HFFc6 (cell line): ENCODE results near the gene GID8. TPM values are rescaled to one million over a fixed set of nuclear protein-coding genes. Genes with fewer than 3 reads are reported as not detected.

Experiments
- DNase-seq: peaks from one replicate; pipeline ENCODE4 v3.0.0-alpha.2; 2018
- H3K27ac Mint-ChIP-seq: 2 replicates; pipeline ENCODE4 v1.8.0; 2020; ENCODE audit warnings: mild to moderate bottlenecking, mixed read lengths
- H3K27me3 Mint-ChIP-seq: 2 replicates; pipeline ENCODE4 v1.8.0; 2021; ENCODE audit warnings: mild to moderate bottlenecking, moderate library complexity, mixed read lengths; ENCODE audit not compliant: insufficient read depth
- H3K36me3 Mint-ChIP-seq: 2 replicates; pipeline ENCODE4 v1.8.0; 2021; ENCODE audit warnings: low read depth, mixed read lengths
- H3K4me1 Mint-ChIP-seq: 2 replicates; pipeline ENCODE4 v1.8.0; 2020; ENCODE audit warnings: low read depth, mixed read lengths
- H3K4me3 Mint-ChIP-seq: 2 replicates; pipeline ENCODE4 v1.8.0; 2020; ENCODE audit warnings: mild to moderate bottlenecking, moderate library complexity, mixed read lengths
- H3K9me3 Mint-ChIP-seq: 2 replicates; pipeline ENCODE4 v1.8.0; 2020; ENCODE audit warnings: mild to moderate bottlenecking, mixed read lengths
- CTCF ChIP-seq: fragments of 200-600 bp; sonication (generic); IDR thresholded peaks from 2 replicates; pipeline ENCODE4 v1.5.0; 2021; ENCODE audit warnings: antibody characterized with exemption, mild to moderate bottlenecking
- total RNA-seq, 6 experiments: library from RNA; stranded (reverse); fragmentation: NEBNext Ultra II Directional; extraction: Animal tissue kit (Norgen Biotek cat#: 25700); gene quantifications; 2 replicates in 1 of 6; 3 replicates in 5 of 6; pipeline ENCODE4 v1.2.3, GENCODE V29; 2021

GID8 gene
- total RNA-seq, 6 experiments from 2014 or later: 19.1 to 26.9 (median 22.6) TPM

- DNase-seq: no peak
- H3K4me1 Mint-ChIP-seq: no peaks in the 10 kb centered on the region
- no peaks in the 10 kb centered on the region for H3K9me3 Mint-ChIP-seq
- H3K36me3 Mint-ChIP-seq: no peaks in the 10 kb centered on the region
- TF ChIP-seq CTCF: no peak
- peaks cover 63% of the 10 kb centered on the region for H3K27me3 Mint-ChIP-seq
- H3K4me3 Mint-ChIP-seq: no peak overlapping the region
- H3K27ac Mint-ChIP-seq: no peak overlapping the region
These were observed 58.6 kb downstream of the GID8 start for GRCh38 chr20:62996596-62996982.

GRCh38 chr20:62997417-62998035 lies 59.6 kb downstream of the GID8 start:
- Mint-ChIP-seq H3K4me1 (no peaks in the 10 kb centered on the region), H3K27me3 (peaks cover 62% of the 10 kb centered on the region), H3K4me3 (no peak overlapping the region), H3K36me3 (no peaks in the 10 kb centered on the region), H3K9me3 (no peaks in the 10 kb centered on the region), H3K27ac (no peak overlapping the region)
- TF ChIP-seq CTCF: no peak
- DNase-seq: no peak

Other genes starting within 250 kb of the GID8 start
- gene NTSR1, start 229.3 kb upstream of the GID8 start, total RNA-seq: 1 to 10 TPM; 3.1 to 6.5 (median 5.6) TPM
- 10 to 100 TPM; 14.9 to 17.8 (median 16.6) TPM for gene MRGBP, start 141.7 kb upstream of the GID8 start, total RNA-seq
- gene OGFR, start 133.3 kb upstream of the GID8 start, total RNA-seq: 10 to 100 TPM; 37.8 to 42.2 (median 39.0) TPM
- under 1 TPM in 3 of 6 experiments, not detected in 3; 0.07 to 0.34 (median 0.09) TPM for gene COL9A3, start 121.1 kb upstream of the GID8 start, total RNA-seq
- 10 to 100 TPM; 19.9 to 25.2 (median 21.1) TPM for gene TCFL5, start 76.3 kb upstream of the GID8 start, total RNA-seq
- gene DIDO1, start 11.6 kb upstream of the GID8 start, total RNA-seq: 10 to 100 TPM; 31.9 to 36.1 (median 34.8) TPM
- 10 to 100 TPM; 32.8 to 47.0 (median 35.7) TPM for gene SLC17A9, start 14.6 kb downstream of the GID8 start, total RNA-seq
- gene BHLHE23, start 68.8 kb downstream of the GID8 start, total RNA-seq: not detected